Heart right ventricle (tissue), 16 donors: ENCODE data around the gene RGL2. TPM values are rescaled to one million over a fixed set of nuclear protein-coding genes. Genes with fewer than 3 reads are reported as not detected.

Experiments used
- ATAC-seq, 8 donors: fragments of 200-7000 bp; cut with Tn5 transposase; one replicate each; pipeline ENCODE4 v1.9.1; 2020; ENCODE audit warnings: mild to moderate bottlenecking in 8 of 8, moderate library complexity in 8 of 8, moderate number of reproducible peaks in 1 of 8
- DNase-seq, 2 donors: peaks; one replicate each; pipeline ENCODE4 v3.0.0-alpha.2; 2020
- H3K27ac ChIP-seq, 10 donors: fragments of 200-600 bp; sonication (generic) in 2 of 10; one replicate each; pipeline versions ENCODE4 v1.5.0 to v1.8.0; 2020 to 2022; ENCODE audit warnings: mild to moderate bottlenecking in 3 of 10
- H3K27me3 ChIP-seq, 7 donors: fragments of 200-600 bp; one replicate each; pipeline ENCODE4 v1.8.0; 2021 to 2022; ENCODE audit warnings: mild to moderate bottlenecking in 2 of 7
- H3K36me3 ChIP-seq, 9 donors: fragments of 200-600 bp; sonication (generic) in 1 of 9; one replicate each; pipeline versions ENCODE4 v1.5.0 to v1.8.0; 2020 to 2022; ENCODE audit warnings: mild to moderate bottlenecking in 2 of 9
- H3K4me1 ChIP-seq, 9 donors: fragments of 200-600 bp; sonication (generic) in 1 of 9; one replicate each; pipeline versions ENCODE4 v1.5.0 to v1.8.0; 2020 to 2022; ENCODE audit warnings: mild to moderate bottlenecking in 4 of 9
- H3K4me3 ChIP-seq, 10 donors: fragments of 200-600 bp; sonication (generic) in 2 of 10; one replicate each; pipeline versions ENCODE4 v1.5.0 to v1.8.0; 2020 to 2022; ENCODE audit warnings: mild to moderate bottlenecking in 7 of 10, moderate library complexity in 2 of 10
- H3K9me3 ChIP-seq, 11 donors: fragments of 200-600 bp in 10 of 11; sonication (generic) in 2 of 11; one replicate each; pipeline versions ENCODE4 v1.5.0 to v1.8.0; 2013 to 2022; ENCODE audit warnings: mild to moderate bottlenecking in 2 of 11, control low read depth in 1 of 11, moderate library complexity in 1 of 11
- WGBS, 2 donors: extraction: QIAGEN DNeasy Blood & Tissue Kit; methylation state at CpG; one replicate each; pipeline ENCODE4 v1.1.7; 2013; ENCODE audit warnings: inconsistent platforms in 1 of 2; 5-methylcytosine and 5-hydroxymethylcytosine counted together
- intact Hi-C, 10 donors: fragments of 100-400 bp; cut with DNase I; formaldehyde crosslinking; loops; one replicate each; pipeline versions ENCODE4 v1.11.1 to v1.14.2; 2022
- polyA plus RNA-seq, 2 donors: library from polyadenylated mRNA; stranded (reverse); fragments of 200-250 nt; gene quantifications; one replicate each; pipeline ENCODE4 v1.2.3, GENCODE V29; 2013
- total RNA-seq, 10 donors: library from RNA; stranded (reverse); fragmentation: NEBNext Ultra II Directional in 3 of 10; extraction: Animal tissue kit (Norgen Biotek cat#: 25700) in 3 of 10; gene quantifications; one replicate each; pipeline versions ENCODE4 v1.2.1 to v1.2.4, GENCODE V29; 2021 to 2023
- TF ChIP-seq, protein P1 (sequence below), 9 donors: fragments of 200-600 bp; sonication (generic) in 2 of 9; IDR thresholded peaks; one replicate each; pipeline versions ENCODE4 v1.5.0 to v1.8.0; 2021 to 2022; ENCODE audit warnings: antibody characterized with exemption in 9 of 9, mild to moderate bottlenecking in 5 of 9, moderate library complexity in 1 of 9
- donor health status: Arrhythmogenic right ventricular cardiomyopathy.
- donor health status: ischemic (EF 13 %, LVEDD 7.1; RV severe dilation, severe dysfunction).
- donor health status: healthy with polysubstance abuse.
- donor health status: DM: no; HTN: yes; CAD: no.
- donor health status: DM: no; HTN: no; CAD: no.
- donor health status: ischemic (EF 25% LVEDD 6.9; RV normal size, moderate dysfunction).
- donor health status: ischemic (EF 25% LVEDD 5.7; RV mildly dilated, moderate dysfunction).
- donor health status: healthy.
- donor health status: DM: yes; HTN: yes; CAD: no.
- donor health status: Ischemic cardiomyopathy.
- donor health status: ischemic (EF 35%, LVEDD 5.7; RV mildly dilated, moderate dysfunction).
- donor health status: nonischemic (EF 11% LVEDD 7.7; RV severe dilation, severe dysfunction).
- donor health status: DM: yes; HTN: yes; CAD: no.
- donor health status: PGD.
- donor health status: ischemic (EF 29% LVEDD 5.4; RV normal size, mild dysfunction).
- donor health status: nonischemic (EF 23%, LVEDD 6.1; RV moderate dilation, normal function).

RGL2 gene
- total and polyA plus RNA-seq, 12 donors = 40.7 to 79.8 (median 51.9) TPM

DNA sequence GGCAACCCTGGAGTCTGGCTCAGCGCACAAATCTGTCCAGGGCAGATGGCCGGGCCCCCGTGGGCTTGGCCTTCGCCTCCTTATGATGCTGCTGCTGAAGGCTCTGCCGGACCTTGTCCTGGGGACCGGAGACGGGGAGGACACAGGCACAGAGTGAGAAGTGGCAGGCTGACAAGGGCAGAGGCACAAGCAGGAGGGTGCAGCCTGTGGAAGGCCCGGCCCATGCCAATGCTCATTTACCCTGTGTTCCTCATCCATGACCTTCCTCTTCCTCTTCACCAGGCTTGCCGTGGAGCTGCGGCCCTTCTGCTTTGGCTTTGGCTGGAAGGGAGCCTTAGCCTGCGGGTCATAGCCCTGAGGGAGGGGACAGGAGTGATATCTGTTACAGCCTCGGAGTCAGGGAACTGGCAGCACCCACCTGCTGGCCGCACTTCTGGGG lies 19.5 kb downstream of the RGL2 start:
- no peak overlapping the region for H3K27ac ChIP-seq
- no peaks in the 10 kb centered on the region for H3K27me3 ChIP-seq
- ATAC-seq (no peak), DNase-seq (no peak)
- peaks cover 3 to 48% (median 33%) of the 10 kb centered on the region in 9 donors for H3K4me1 ChIP-seq
- H3K4me3 ChIP-seq = no peak overlapping the region
- intact Hi-C loops = loop anchor here in 1 of 10 donors (2.0 kb wide), 1 partner anchor 66 kb away; no protein-coding TSS in a partner anchor
- TF ChIP-seq, protein P1, sequence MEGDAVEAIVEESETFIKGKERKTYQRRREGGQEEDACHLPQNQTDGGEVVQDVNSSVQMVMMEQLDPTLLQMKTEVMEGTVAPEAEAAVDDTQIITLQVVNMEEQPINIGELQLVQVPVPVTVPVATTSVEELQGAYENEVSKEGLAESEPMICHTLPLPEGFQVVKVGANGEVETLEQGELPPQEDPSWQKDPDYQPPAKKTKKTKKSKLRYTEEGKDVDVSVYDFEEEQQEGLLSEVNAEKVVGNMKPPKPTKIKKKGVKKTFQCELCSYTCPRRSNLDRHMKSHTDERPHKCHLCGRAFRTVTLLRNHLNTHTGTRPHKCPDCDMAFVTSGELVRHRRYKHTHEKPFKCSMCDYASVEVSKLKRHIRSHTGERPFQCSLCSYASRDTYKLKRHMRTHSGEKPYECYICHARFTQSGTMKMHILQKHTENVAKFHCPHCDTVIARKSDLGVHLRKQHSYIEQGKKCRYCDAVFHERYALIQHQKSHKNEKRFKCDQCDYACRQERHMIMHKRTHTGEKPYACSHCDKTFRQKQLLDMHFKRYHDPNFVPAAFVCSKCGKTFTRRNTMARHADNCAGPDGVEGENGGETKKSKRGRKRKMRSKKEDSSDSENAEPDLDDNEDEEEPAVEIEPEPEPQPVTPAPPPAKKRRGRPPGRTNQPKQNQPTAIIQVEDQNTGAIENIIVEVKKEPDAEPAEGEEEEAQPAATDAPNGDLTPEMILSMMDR (IDR thresholded peaks at IDR 0.05) = no peak
- 76 to 78% methylated on average over 13 of the region's 13 CpGs for WGBS, 2 donors
- H3K36me3 ChIP-seq = peaks cover 0 to 89% (median 14%) of the 10 kb centered on the region in 9 donors
- no peaks in the 10 kb centered on the region for H3K9me3 ChIP-seq

DNA sequence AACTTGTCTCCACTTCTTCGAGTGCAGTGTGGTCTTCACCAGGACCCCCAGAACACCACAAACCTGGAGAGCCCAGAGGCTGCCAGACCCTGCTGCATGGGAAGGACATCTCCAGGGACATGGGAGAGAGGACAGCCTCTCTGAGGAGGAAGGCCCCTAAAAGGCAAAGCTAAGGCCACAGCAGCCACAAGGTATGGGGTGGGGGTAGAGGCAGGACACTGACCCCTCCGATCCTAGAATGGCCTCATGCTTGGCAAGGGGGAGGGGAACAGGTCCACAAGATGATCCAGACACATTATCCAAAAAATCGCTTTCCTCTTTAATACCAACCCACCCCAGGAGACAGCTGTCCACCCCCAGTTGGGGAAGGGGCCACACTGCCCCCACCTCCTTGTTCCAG lies 19.9 kb downstream of the RGL2 start:
- H3K27me3 ChIP-seq = no peaks in the 10 kb centered on the region
- TF ChIP-seq, protein P1 (IDR thresholded peaks at IDR 0.05) = no peak
- H3K27ac ChIP-seq = peak overlapping the region in 4 of 10 donors; percentile 10 to 93 (median 92)
- 88 to 93% methylated on average over 3 of the region's 3 CpGs for WGBS, 2 donors
- H3K9me3 ChIP-seq = no peaks in the 10 kb centered on the region
- H3K4me1 ChIP-seq = peaks cover 3 to 53% (median 37%) of the 10 kb centered on the region in 9 donors
- H3K36me3 ChIP-seq = peaks cover 0 to 89% (median 18%) of the 10 kb centered on the region in 9 donors
- intact Hi-C loops = loop anchor here in 1 of 10 donors (2.0 kb wide), 1 partner anchor 66 kb away; no protein-coding TSS in a partner anchor
- no peak overlapping the region for H3K4me3 ChIP-seq
- DNase-seq (no peak), ATAC-seq (no peak)

DNA sequence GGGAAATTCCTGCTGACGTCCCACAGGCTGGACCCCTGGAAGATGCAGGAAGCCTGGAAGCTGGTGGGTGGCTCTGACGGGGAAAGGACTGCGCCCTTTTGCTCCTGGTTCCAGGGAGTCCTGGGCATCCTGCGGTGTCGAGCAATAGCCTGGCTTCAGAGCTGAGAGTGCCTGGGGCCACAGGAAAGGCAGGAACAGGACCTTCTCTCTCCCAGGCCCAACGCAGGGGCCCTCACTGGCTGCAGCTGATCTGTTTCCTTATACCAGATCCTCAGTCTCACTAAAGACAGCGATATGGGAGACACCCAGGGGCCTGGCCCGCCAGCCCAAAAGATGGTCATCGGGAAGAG lies 20.4 kb downstream of the RGL2 start:
- Histone ChIP-seq H3K27ac (peak overlapping the region in 7 of 10 donors; percentile 91 to 96 (median 93)), H3K4me1 (peaks cover 3 to 57% (median 42%) of the 10 kb centered on the region in 9 donors), H3K9me3 (no peaks in the 10 kb centered on the region), H3K36me3 (peaks cover 0 to 89% (median 15%) of the 10 kb centered on the region in 9 donors), H3K4me3 (peak overlapping the region in 4 of 10 donors; percentile 60 to 75 (median 68)), H3K27me3 (no peaks in the 10 kb centered on the region)
- whole genome bisulfite sequencing, 2 donors = 80 to 81% methylated on average over 9 of the region's 9 CpGs
- intact Hi-C loops = loop anchor here in 1 of 10 donors (2.0 kb wide), 1 partner anchor 66 kb away; no protein-coding TSS in a partner anchor
- ATAC-seq (peak in 1 of 8 donors; percentile 3), DNase-seq (no peak)
- TF ChIP-seq, protein P1 (IDR thresholded peaks at IDR 0.05) = no peak

DNA sequence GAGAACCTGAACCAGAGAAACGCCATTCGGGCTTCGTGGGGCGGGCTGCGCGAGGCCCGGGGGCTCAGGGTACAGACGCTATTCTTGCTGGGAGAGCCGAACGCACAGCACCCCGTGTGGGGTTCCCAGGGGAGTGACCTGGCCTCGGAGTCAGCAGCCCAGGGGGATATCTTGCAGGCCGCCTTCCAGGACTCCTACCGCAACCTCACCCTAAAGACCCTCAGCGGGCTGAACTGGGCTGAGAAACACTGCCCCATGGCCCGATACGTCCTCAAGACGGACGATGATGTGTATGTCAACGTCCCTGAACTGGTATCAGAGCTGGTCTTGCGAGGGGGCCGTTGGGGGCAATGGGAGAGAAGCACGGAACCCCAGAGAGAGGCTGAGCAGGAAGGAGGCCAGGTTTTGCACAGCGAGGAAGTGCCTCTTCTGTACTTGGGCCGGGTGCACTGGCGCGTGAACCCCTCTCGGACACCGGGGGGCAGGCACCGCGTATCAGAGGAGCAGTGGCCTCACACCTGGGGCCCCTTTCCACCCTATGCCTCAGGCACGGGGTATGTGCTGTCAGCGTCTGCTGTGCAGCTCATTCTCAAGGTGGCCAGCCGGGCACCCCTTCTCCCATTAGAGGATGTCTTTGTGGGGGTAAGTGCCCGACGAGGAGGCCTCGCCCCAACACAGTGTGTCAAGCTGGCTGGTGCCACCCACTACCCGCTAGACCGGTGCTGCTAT lies 20.9 kb downstream of the RGL2 start:
- TF ChIP-seq, protein P1 (IDR thresholded peaks at IDR 0.05) = no peak
- no peak for DNase-seq
- intact Hi-C loops = loop anchor here in 1 of 10 donors (2.0 kb wide), 1 partner anchor 67 kb away; no protein-coding TSS in a partner anchor
- Histone ChIP-seq H3K27me3 (no peaks in the 10 kb centered on the region), H3K4me3 (peak overlapping the region; percentile 40 to 83 (median 72)), H3K9me3 (no peaks in the 10 kb centered on the region), H3K27ac (peak overlapping the region; percentile 68 to 96 (median 92)), H3K4me1 (peaks cover 7 to 63% (median 47%) of the 10 kb centered on the region in 9 donors), H3K36me3 (peaks cover 0 to 89% (median 15%) of the 10 kb centered on the region in 9 donors)
- peak in 5 of 8 donors; percentile 5 to 16 (median 8) for ATAC-seq
- WGBS, 2 donors = 38 to 40% methylated on average over 39 of the region's 39 CpGs
